ENCODE results near the gene RNF103.
"Not testable (repeated sequence)": the region's sequence is repeated elsewhere in the genome, so short reads cannot be mapped to it uniquely, and the experiment has no call there.

Gene RNF103

GRCh38 chr2:86623494-86624266 lies at the start of gene RNF103:
RNF103 (minus strand) TSS chr2:86623865; CDS start chr2:86622886, 979 bp downstream.
- DNase-seq, result peak; percentile 12

- no peak for DNase-seq
Observed at GRCh38 chr2:86673011-86673410, 49.3 kb upstream of the RNF103 start.

- no peak for DNase-seq
Observed at GRCh38 chr2:86672027-86672545, 48.4 kb upstream of the RNF103 start.

- DNase-seq, result no peak
Observed at GRCh38 chr2:86671337-86671981, 47.8 kb upstream of the RNF103 start.

GRCh38 chr2:86669323-86669722 lies 45.7 kb upstream of the RNF103 start:
- not testable (repeated sequence) for DNase-seq

- DNase-seq, result no peak
Observed at GRCh38 chr2:86661333-86661732, 37.7 kb upstream of the RNF103 start.

GRCh38 chr2:86650188-86650587 lies 26.5 kb upstream of the RNF103 start:
- DNase-seq, result no peak

GRCh38 chr2:86649119-86649947 lies 25.7 kb upstream of the RNF103 start:
- DNase-seq, result no peak

- no peak for DNase-seq
Observed at GRCh38 chr2:86648681-86649080, 25.0 kb upstream of the RNF103 start.

- no peak for DNase-seq
Observed at GRCh38 chr2:86646865-86647264, 23.2 kb upstream of the RNF103 start.

- DNase-seq, result no peak
Observed at GRCh38 chr2:86646329-86646728, 22.7 kb upstream of the RNF103 start.

GRCh38 chr2:86645752-86646151 lies 22.1 kb upstream of the RNF103 start:
- no peak for DNase-seq

- DNase-seq, result no peak
Observed at GRCh38 chr2:86638712-86639111, 15.0 kb upstream of the RNF103 start.

- no peak for DNase-seq
Observed at GRCh38 chr2:86636842-86637241, 13.2 kb upstream of the RNF103 start.

- no peak for DNase-seq
Observed at GRCh38 chr2:86634352-86634751, 10.7 kb upstream of the RNF103 start.

- no peak for DNase-seq
Observed at GRCh38 chr2:86633155-86633651, 9.5 kb upstream of the RNF103 start.

- no peak for DNase-seq
Observed at GRCh38 chr2:86632672-86633071, 9.0 kb upstream of the RNF103 start.

GRCh38 chr2:86631846-86632485 lies 8.3 kb upstream of the RNF103 start:
- DNase-seq, result no peak

- no peak for DNase-seq
Observed at GRCh38 chr2:86628091-86628522, 4.4 kb upstream of the RNF103 start.

- DNase-seq, result no peak
Observed at GRCh38 chr2:86627550-86627949, 3.9 kb upstream of the RNF103 start.

- no peak for DNase-seq
Observed at GRCh38 chr2:86625096-86625495, 1.4 kb upstream of the RNF103 start.

- DNase-seq, result no peak
Observed at GRCh38 chr2:86624267-86624547, 542 bp upstream of the RNF103 start.

GRCh38 chr2:86623043-86623493 lies 597 bp downstream of the RNF103 start:
- no peak for DNase-seq
